Cortex of kidney (tissue), 1 donor: ENCODE data around the gene DMD.
"Not testable (repeated sequence)": the region's sequence is repeated elsewhere in the genome, so short reads cannot be mapped to it uniquely, and the experiment has no call there.

Experiments used
- DNase-seq: peaks from one replicate; lab custom pipeline; 2025; lab: John Stamatoyannopoulos, UW

The DMD gene

GRCh38 chrX:33211356-33212260, at the start of gene DMD:
TSS of gene DMD (minus strand) at chrX:33211549. CDS start at chrX:33211312, 237 bp downstream.
- no peak for DNase-seq

GRCh38 chrX:33252306-33252825, 41.0 kb upstream of the DMD start:
- no peak for DNase-seq

- DNase-seq, result no peak
Measured at GRCh38 chrX:33218819-33219218, 7.5 kb upstream of the DMD start.

- no peak for DNase-seq
Measured at GRCh38 chrX:33210156-33210555, 1.2 kb downstream of the DMD start.

- DNase-seq, result no peak
Measured at GRCh38 chrX:33207056-33207455, 4.3 kb downstream of the DMD start.

- no peak for DNase-seq
Measured at GRCh38 chrX:33205321-33205720, 6.0 kb downstream of the DMD start.

GRCh38 chrX:33204889-33205288, 6.5 kb downstream of the DMD start:
- no peak for DNase-seq

- no peak for DNase-seq
Measured at GRCh38 chrX:33198561-33199279, 12.6 kb downstream of the DMD start.

- no peak for DNase-seq
Measured at GRCh38 chrX:33195698-33196097, 15.7 kb downstream of the DMD start.

GRCh38 chrX:33194876-33195433, 16.4 kb downstream of the DMD start:
- no peak for DNase-seq

- DNase-seq, result no peak
Measured at GRCh38 chrX:33194289-33194688, 17.1 kb downstream of the DMD start.

GRCh38 chrX:33190016-33190415, 21.3 kb downstream of the DMD start:
- DNase-seq, result no peak

- no peak for DNase-seq
Measured at GRCh38 chrX:33188881-33189280, 22.5 kb downstream of the DMD start.

GRCh38 chrX:33188286-33188685, 23.1 kb downstream of the DMD start:
- DNase-seq, result no peak

- DNase-seq, result not testable (repeated sequence)
Measured at GRCh38 chrX:33184803-33185202, 26.5 kb downstream of the DMD start.

GRCh38 chrX:33183361-33183760, 28.0 kb downstream of the DMD start:
- DNase-seq, result no peak

- no peak for DNase-seq
Measured at GRCh38 chrX:33178690-33179089, 32.7 kb downstream of the DMD start.

- no peak for DNase-seq
Measured at GRCh38 chrX:33178218-33178617, 33.1 kb downstream of the DMD start.

GRCh38 chrX:33175201-33175600, 36.1 kb downstream of the DMD start:
- DNase-seq, result no peak

- no peak for DNase-seq
Measured at GRCh38 chrX:33171041-33171440, 40.3 kb downstream of the DMD start.

- no peak for DNase-seq
Measured at GRCh38 chrX:33161829-33162228, 49.5 kb downstream of the DMD start.

GRCh38 chrX:33160273-33160672, 51.1 kb downstream of the DMD start:
- no peak for DNase-seq
